Measurements from ENCODE around the gene HTR4.

HTR4 gene

GRCh38 chr5:148584103-148584502 lies 70.2 kb downstream of the HTR4 start:
- TF ChIP-seq ARNT (IDR thresholded peaks at IDR 0.05) (no peak), FOXK2 (IDR thresholded peaks at IDR 0.05) (no peak), LEF1 (IDR thresholded peaks at IDR 0.05; ENCODE audit: borderline replicate concordance) (no peak), BHLHE40 (IDR thresholded peaks at IDR 0.05; ENCODE audit: borderline replicate concordance) (no peak), FOXM1 (IDR thresholded peaks at IDR 0.05; ENCODE audit: borderline replicate concordance) (no peak), SUZ12 (IDR thresholded peaks at IDR 0.05) (no peak), SP1 (IDR thresholded peaks at IDR 0.05) (no peak), NFRKB (IDR thresholded peaks at IDR 0.05) (no peak), ELF4 (IDR thresholded peaks at IDR 0.05) (no peak), CTBP1 (IDR thresholded peaks at IDR 0.05; ENCODE audit: borderline replicate concordance) (no peak), TARDBP (IDR thresholded peaks at IDR 0.05) (no peak), HDGF (IDR thresholded peaks at IDR 0.05; ENCODE audit: borderline replicate concordance) (no peak), ZNF384 (IDR thresholded peaks at IDR 0.05) (no peak), L3MBTL2 (conservative IDR thresholded peaks at IDR 0.05) (no peak), FOXA1 (IDR thresholded peaks at IDR 0.05) (no peak), PKNOX1 (IDR thresholded peaks at IDR 0.05) (no peak)
- POLR2A ChIA-PET, result no interaction called here

DNA sequence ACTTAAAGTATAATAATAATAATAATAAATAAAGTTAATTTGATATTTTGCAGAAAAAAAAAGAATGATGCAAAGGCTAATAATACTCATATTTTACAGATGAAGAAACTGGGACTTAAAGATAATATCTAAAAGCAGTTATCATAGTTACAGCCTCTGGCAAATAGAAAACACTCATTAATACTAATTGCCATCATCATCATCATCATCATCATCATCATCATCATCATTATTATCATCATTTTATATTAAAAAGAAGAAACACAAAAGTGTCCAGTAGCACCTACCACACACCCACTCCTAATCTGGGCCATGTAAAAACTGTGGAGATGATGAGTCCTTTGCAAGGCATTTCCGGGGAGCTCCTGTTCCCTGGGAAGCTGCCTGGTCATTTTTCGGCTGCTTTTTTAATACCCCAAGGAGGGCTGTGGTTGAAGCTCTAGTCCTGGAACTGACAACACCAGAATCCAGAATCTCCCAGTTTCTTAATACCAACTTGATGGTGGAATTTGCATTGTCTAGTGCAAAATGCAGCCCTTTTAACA lies 70.8 kb downstream of the HTR4 start:
- CTCF ChIA-PET, result no interaction called here

More at GRCh38 chr5:148584103-148584502, 70.2 kb downstream of the HTR4 start:
- DNase-seq (ENCODE audit: extremely low spot score), result no peak
- CTCF ChIA-PET, result interaction anchor here (0.8 kb wide), 1 partner anchor 157 kb away, joined by 3 read pairs; no protein-coding TSS in a partner anchor

DNA sequence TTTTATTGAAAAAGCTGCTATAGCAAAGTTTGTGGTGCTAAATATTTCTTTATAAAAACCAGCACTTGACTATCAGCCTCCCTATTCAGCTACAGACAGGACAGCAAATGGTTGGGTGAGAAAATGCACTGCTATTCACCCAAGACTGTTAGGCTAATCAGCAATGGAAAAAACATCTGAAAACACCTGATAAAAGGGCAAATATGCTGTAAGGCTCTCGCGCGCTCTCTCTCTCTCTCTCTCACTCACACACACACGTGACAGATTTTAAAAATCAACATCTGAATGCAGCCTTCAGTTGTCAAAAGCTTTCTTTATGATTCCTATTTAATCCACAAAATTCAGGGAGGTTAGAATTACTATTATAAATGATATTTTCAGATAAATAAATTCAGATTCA lies 80.2 kb downstream of the HTR4 start:
- no peak for TF ChIP-seq BHLHE40 (IDR thresholded peaks at IDR 0.05; ENCODE audit: borderline replicate concordance)
- POLR2A ChIA-PET, result no interaction called here
- CTCF ChIA-PET, result no interaction called here
- no peak for DNase-seq (ENCODE audit: extremely low spot score)

More for the DNA sequence above, 70.8 kb downstream of the HTR4 start:
- DNase-seq (ENCODE audit: extremely low spot score), result no peak
- TF ChIP-seq PKNOX1 (IDR thresholded peaks at IDR 0.05) (no peak), ARNT (IDR thresholded peaks at IDR 0.05) (no peak), SUZ12 (IDR thresholded peaks at IDR 0.05) (no peak), HDGF (IDR thresholded peaks at IDR 0.05; ENCODE audit: borderline replicate concordance) (no peak), L3MBTL2 (conservative IDR thresholded peaks at IDR 0.05) (no peak), FOXK2 (IDR thresholded peaks at IDR 0.05) (no peak), LEF1 (IDR thresholded peaks at IDR 0.05; ENCODE audit: borderline replicate concordance) (no peak), FOXA1 (IDR thresholded peaks at IDR 0.05) (no peak), ZNF384 (IDR thresholded peaks at IDR 0.05) (no peak), CTBP1 (IDR thresholded peaks at IDR 0.05; ENCODE audit: borderline replicate concordance) (no peak), FOXM1 (IDR thresholded peaks at IDR 0.05; ENCODE audit: borderline replicate concordance) (no peak), TARDBP (IDR thresholded peaks at IDR 0.05) (no peak), SP1 (IDR thresholded peaks at IDR 0.05) (no peak)
- POLR2A ChIA-PET, result no interaction called here

DNA sequence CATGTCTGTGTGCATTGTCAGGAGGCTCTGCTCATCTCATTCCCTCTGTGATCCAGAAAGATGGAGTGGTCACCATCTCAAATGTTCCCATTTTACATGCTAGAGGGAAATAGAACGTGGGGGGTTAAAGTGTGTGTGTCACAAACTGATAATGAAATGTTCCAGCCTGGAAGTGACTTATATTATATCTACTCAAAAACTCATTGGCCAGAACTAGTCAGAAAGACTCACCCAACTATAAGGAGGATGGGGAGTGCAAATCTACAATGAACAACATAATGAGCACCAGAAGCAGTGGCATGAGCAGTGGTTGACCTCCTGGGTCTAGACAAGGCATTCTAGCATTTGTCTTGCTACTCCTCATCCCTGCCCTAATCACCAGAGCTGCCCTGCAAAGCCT lies 81.0 kb downstream of the HTR4 start:
- no peak for DNase-seq (ENCODE audit: extremely low spot score)
- TF ChIP-seq SUZ12 (IDR thresholded peaks at IDR 0.05) (no peak), NFRKB (IDR thresholded peaks at IDR 0.05) (no peak), SP1 (IDR thresholded peaks at IDR 0.05) (no peak), ZNF384 (IDR thresholded peaks at IDR 0.05) (no peak), FOXA1 (IDR thresholded peaks at IDR 0.05) (no peak), CTBP1 (IDR thresholded peaks at IDR 0.05; ENCODE audit: borderline replicate concordance) (no peak)
- ChIA-PET POLR2A (no interaction called here), CTCF (no interaction called here)

- no peak for TF ChIP-seq FOXM1 (IDR thresholded peaks at IDR 0.05; ENCODE audit: borderline replicate concordance)
- TF ChIP-seq SP1 (IDR thresholded peaks at IDR 0.05), result no peak
- TF ChIP-seq CTBP1 (IDR thresholded peaks at IDR 0.05; ENCODE audit: borderline replicate concordance), result no peak
- TF ChIP-seq L3MBTL2 (conservative IDR thresholded peaks at IDR 0.05), result no peak
- TF ChIP-seq ELF4 (IDR thresholded peaks at IDR 0.05), result no peak
- no peak for TF ChIP-seq ARNT (IDR thresholded peaks at IDR 0.05)
- no peak for TF ChIP-seq HDGF (IDR thresholded peaks at IDR 0.05; ENCODE audit: borderline replicate concordance)
- no peak for TF ChIP-seq ZNF384 (IDR thresholded peaks at IDR 0.05)
- no peak for TF ChIP-seq TARDBP (IDR thresholded peaks at IDR 0.05)
- TF ChIP-seq LEF1 (IDR thresholded peaks at IDR 0.05; ENCODE audit: borderline replicate concordance), result no peak
- TF ChIP-seq NFRKB (IDR thresholded peaks at IDR 0.05), result no peak
- no peak for TF ChIP-seq BHLHE40 (IDR thresholded peaks at IDR 0.05; ENCODE audit: borderline replicate concordance)
- TF ChIP-seq FOXA1 (IDR thresholded peaks at IDR 0.05), result no peak
- TF ChIP-seq SUZ12 (IDR thresholded peaks at IDR 0.05), result no peak
- ChIA-PET POLR2A (no interaction called here), CTCF (no interaction called here)
- no peak for DNase-seq (ENCODE audit: extremely low spot score)
Measured at GRCh38 chr5:148569948-148570347, 84.4 kb downstream of the HTR4 start.

GRCh38 chr5:148565148-148565547 lies 89.2 kb downstream of the HTR4 start:
- ChIA-PET CTCF (no interaction called here), POLR2A (no interaction called here)
- no peak for TF ChIP-seq LEF1 (IDR thresholded peaks at IDR 0.05; ENCODE audit: borderline replicate concordance)
- no peak for TF ChIP-seq ARNT (IDR thresholded peaks at IDR 0.05)
- no peak for TF ChIP-seq ELF4 (IDR thresholded peaks at IDR 0.05)
- TF ChIP-seq NFRKB (IDR thresholded peaks at IDR 0.05), result no peak
- TF ChIP-seq HDGF (IDR thresholded peaks at IDR 0.05; ENCODE audit: borderline replicate concordance), result no peak
- TF ChIP-seq FOXK2 (IDR thresholded peaks at IDR 0.05), result no peak
- TF ChIP-seq L3MBTL2 (conservative IDR thresholded peaks at IDR 0.05), result no peak
- TF ChIP-seq CTBP1 (IDR thresholded peaks at IDR 0.05; ENCODE audit: borderline replicate concordance), result no peak
- no peak for TF ChIP-seq SP1 (IDR thresholded peaks at IDR 0.05)
- no peak for TF ChIP-seq SUZ12 (IDR thresholded peaks at IDR 0.05)
- no peak for TF ChIP-seq ZNF384 (IDR thresholded peaks at IDR 0.05)
- no peak for TF ChIP-seq BHLHE40 (IDR thresholded peaks at IDR 0.05; ENCODE audit: borderline replicate concordance)
- no peak for TF ChIP-seq FOXM1 (IDR thresholded peaks at IDR 0.05; ENCODE audit: borderline replicate concordance)
- no peak for DNase-seq (ENCODE audit: extremely low spot score)

- DNase-seq (ENCODE audit: extremely low spot score), result no peak
- ChIA-PET CTCF (no interaction called here), POLR2A (no interaction called here)
- no peak for TF ChIP-seq FOXK2 (IDR thresholded peaks at IDR 0.05)
- no peak for TF ChIP-seq BHLHE40 (IDR thresholded peaks at IDR 0.05; ENCODE audit: borderline replicate concordance)
- no peak for TF ChIP-seq ZNF384 (IDR thresholded peaks at IDR 0.05)
- TF ChIP-seq ARNT (IDR thresholded peaks at IDR 0.05), result no peak
- no peak for TF ChIP-seq SUZ12 (IDR thresholded peaks at IDR 0.05)
- no peak for TF ChIP-seq SP1 (IDR thresholded peaks at IDR 0.05)
- no peak for TF ChIP-seq FOXM1 (IDR thresholded peaks at IDR 0.05; ENCODE audit: borderline replicate concordance)
- TF ChIP-seq FOXA1 (IDR thresholded peaks at IDR 0.05), result no peak
- no peak for TF ChIP-seq TARDBP (IDR thresholded peaks at IDR 0.05)
- no peak for TF ChIP-seq HDGF (IDR thresholded peaks at IDR 0.05; ENCODE audit: borderline replicate concordance)
- TF ChIP-seq ELF4 (IDR thresholded peaks at IDR 0.05), result no peak
- TF ChIP-seq NFRKB (IDR thresholded peaks at IDR 0.05), result no peak
- TF ChIP-seq L3MBTL2 (conservative IDR thresholded peaks at IDR 0.05), result no peak
- TF ChIP-seq PKNOX1 (IDR thresholded peaks at IDR 0.05), result no peak
- TF ChIP-seq CTBP1 (IDR thresholded peaks at IDR 0.05; ENCODE audit: borderline replicate concordance), result no peak
- TF ChIP-seq LEF1 (IDR thresholded peaks at IDR 0.05; ENCODE audit: borderline replicate concordance), result no peak
Measured at GRCh38 chr5:148563021-148563420, 91.3 kb downstream of the HTR4 start.

Measured in HEK293T (cell line).